ENCODE measurements around the gene IMMP2L.

DNA sequence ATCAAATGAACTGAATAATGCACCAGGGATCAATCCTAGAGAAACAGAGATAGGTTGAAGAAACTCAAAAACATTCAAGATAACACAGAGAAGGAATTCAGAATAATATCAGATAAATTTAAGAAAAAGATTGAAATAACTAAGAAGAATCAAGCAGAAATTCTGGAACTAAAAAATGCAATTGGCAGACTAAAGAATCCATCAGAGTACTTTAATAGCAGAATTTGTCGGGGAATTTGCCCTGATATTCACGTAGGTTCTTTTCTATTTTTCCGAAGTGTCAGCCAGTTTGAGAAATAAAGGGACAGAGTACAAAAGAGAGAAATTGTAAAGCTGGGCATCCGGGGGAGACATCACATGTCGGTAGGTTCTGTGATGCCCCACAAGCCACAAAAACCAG lies 9.4 kb upstream of the IMMP2L start:
- TF ChIP-seq POLR2A (IDR thresholded peaks at IDR 0.05) (no peak), CTCF (IDR thresholded peaks at IDR 0.05) (no peak)

All from body of pancreas (tissue), 4 donors.